ENCODE results near the gene TRIM41. TPM values are rescaled to one million over a fixed set of nuclear protein-coding genes. Genes with fewer than 3 reads are reported as not detected.

Gene TRIM41
- total and polyA plus RNA-seq, 2 experiments from 2014 or later, result 6.2 to 8.7 TPM

GRCh38 chr5:181204113-181204825, 18.8 kb upstream of the TRIM41 start:
- H3K4me2 ChIP-seq, result peak overlapping the region; percentile 91
- H3K27me3 ChIP-seq (ENCODE audit: insufficient read depth), result peaks cover 73% of the 10 kb centered on the region
- peaks cover 29% of the 10 kb centered on the region for H3K4me1 ChIP-seq (ENCODE audit: insufficient read depth)
- Mint-ChIP-seq H3K4me3 (peak overlapping the region; percentile 73), H3K4me1 (peaks cover 35% of the 10 kb centered on the region), H3K36me3 (ENCODE audit: low read depth) (peaks cover 17% of the 10 kb centered on the region), H3K9me3 (peaks cover 20% of the 10 kb centered on the region), H3K27ac (no peak overlapping the region), H3K27me3 (ENCODE audit: insufficient read depth, low read depth, poor library complexity) (peaks cover 83% of the 10 kb centered on the region)
- no peak overlapping the region for H3K27ac ChIP-seq (ENCODE audit: low read depth)
- TF ChIP-seq EZH2phosphoT487 (IDR thresholded peaks at IDR 0.05; ENCODE audit: unreplicated experiment) (peak; percentile 23), ETS1 (IDR thresholded peaks at IDR 0.05) (no peak), CREB1 (CRISPR knock-in tag; IDR thresholded peaks at IDR 0.05; ENCODE audit: low read depth) (no peak)
- ATAC-seq (peak; percentile 3), DNase-seq (ENCODE audit: low spot score) (peak; percentile 64)
- H3F3A ChIP-seq (replicated peaks; ENCODE audit: low read depth), result peaks cover 16% of the 10 kb centered on the region; the same call in 1 of the 2 replicates
- peak overlapping the region; percentile 99 for H2AFZ ChIP-seq
- peak overlapping the region; percentile 79 for H3K4me3 ChIP-seq
- H3K79me2 ChIP-seq (replicated peaks; ENCODE audit: insufficient read depth), result no peaks in the 10 kb centered on the region
- no peaks in the 10 kb centered on the region for H3K9me2 ChIP-seq (ENCODE audit: insufficient read depth)
- no peaks in the 10 kb centered on the region for H3K36me3 ChIP-seq (ENCODE audit: insufficient read depth)
- no peaks in the 10 kb centered on the region for H4K20me1 ChIP-seq (replicated peaks; ENCODE audit: insufficient read depth)

GRCh38 chr5:181204826-181205760, 18.0 kb upstream of the TRIM41 start, which contains the start of gene TRIM7:
Gene TRIM7 (minus strand): TSS chr5:181205196. CDS start chr5:181205110, 86 bp downstream.
- Histone ChIP-seq H3K79me2 (replicated peaks; ENCODE audit: insufficient read depth) (no peaks in the 10 kb centered on the region), H3F3A (replicated peaks; ENCODE audit: low read depth) (peaks cover 14% of the 10 kb centered on the region; the same call in 1 of the 2 replicates), H4K20me1 (replicated peaks; ENCODE audit: insufficient read depth) (no peaks in the 10 kb centered on the region), H3K9me2 (ENCODE audit: insufficient read depth) (no peaks in the 10 kb centered on the region), H3K27me3 (ENCODE audit: insufficient read depth) (peaks cover 65% of the 10 kb centered on the region), H3K36me3 (ENCODE audit: insufficient read depth) (no peaks in the 10 kb centered on the region), H3K4me1 (ENCODE audit: insufficient read depth) (peaks cover 27% of the 10 kb centered on the region), H3K4me2 (peak within 1 kb of the TSS; percentile 91), H3K27ac (ENCODE audit: low read depth) (no peak within 1 kb of the TSS), H3K4me3 (peak within 1 kb of the TSS; percentile 79), H2AFZ (peak within 1 kb of the TSS; percentile 99)
- H3K27ac Mint-ChIP-seq, result no peak within 1 kb of the TSS
- DNase-seq (ENCODE audit: low spot score) (peak; percentile 60), ATAC-seq (peak; percentile 13)
- H3K4me1 Mint-ChIP-seq, result peaks cover 29% of the 10 kb centered on the region
- peaks cover 17% of the 10 kb centered on the region for H3K36me3 Mint-ChIP-seq (ENCODE audit: low read depth)
- TF ChIP-seq EZH2phosphoT487 (IDR thresholded peaks at IDR 0.05; ENCODE audit: unreplicated experiment) (peak; percentile 40), NANOG (IDR thresholded peaks at IDR 0.05; ENCODE audit: borderline replicate concordance) (no peak), STAT1 (IDR thresholded peaks at IDR 0.05; ENCODE audit: unreplicated experiment) (no peak), EZH2 (IDR thresholded peaks at IDR 0.05; ENCODE audit: low read depth, unreplicated experiment) (no peak)
- peaks cover 75% of the 10 kb centered on the region for H3K27me3 Mint-ChIP-seq (ENCODE audit: insufficient read depth, low read depth, poor library complexity)
- peak within 1 kb of the TSS; percentile 94 for H3K4me3 Mint-ChIP-seq
- peaks cover 20% of the 10 kb centered on the region for H3K9me3 Mint-ChIP-seq

Data from GM23338 (cell line).